WI38 (cell line): ENCODE data around the gene RUNX3.

Experiments
- H3K4me3 ChIP-seq: 2 replicates; pipeline ENCODE4 v1.5.1; 2011; ENCODE audit warnings: low read depth, mild to moderate bottlenecking, control low read depth, low read length
- TF ChIP-seq, protein P1 (sequence below): IDR thresholded peaks from 2 replicates; pipeline ENCODE4 v1.5.1; 2012; ENCODE audit warnings: low read depth, mild to moderate bottlenecking, control low read depth, low read length

The RUNX3 gene

DNA sequence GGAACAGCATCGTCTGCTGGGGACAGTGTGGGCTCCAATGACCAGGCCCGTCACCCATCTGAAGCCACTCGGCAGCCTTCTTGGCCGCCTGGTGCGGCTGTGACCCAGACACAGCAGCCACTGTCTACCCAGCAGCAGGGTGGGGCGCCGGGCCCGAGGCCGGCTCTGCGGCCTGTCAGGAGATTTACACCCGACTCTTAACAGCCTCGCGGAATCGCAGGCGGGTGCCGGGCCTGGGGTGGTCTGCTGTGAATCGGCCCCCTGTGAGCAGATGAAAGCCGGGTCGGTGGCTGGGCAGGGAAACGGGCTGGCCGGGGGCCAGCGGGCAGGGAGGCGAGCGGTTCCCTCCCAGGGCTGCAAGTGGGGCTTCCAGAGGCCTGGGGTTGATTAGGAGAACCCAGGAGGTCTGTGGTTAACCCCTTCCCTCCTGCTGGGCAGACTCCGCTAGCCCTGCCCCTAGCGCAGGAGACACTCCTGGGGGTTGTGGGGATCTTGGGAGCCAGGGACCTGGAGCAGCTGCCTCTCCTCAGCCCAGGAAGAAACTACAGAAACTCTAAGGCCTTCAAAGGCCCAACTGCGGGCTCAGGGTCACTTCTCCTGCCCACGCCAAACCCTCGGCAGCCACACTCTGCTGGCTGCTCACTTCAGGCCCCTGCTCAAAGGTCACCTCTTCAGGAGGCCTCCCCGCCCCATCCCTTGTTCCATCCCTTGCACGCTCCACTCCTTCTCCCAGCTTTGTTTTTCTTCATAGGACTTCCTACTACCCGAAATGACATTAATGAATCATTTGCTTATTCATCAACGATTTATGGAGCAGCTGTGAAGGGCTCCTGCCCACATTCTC, 15.6 kb downstream of the RUNX3 start:
- TF ChIP-seq, protein P1, sequence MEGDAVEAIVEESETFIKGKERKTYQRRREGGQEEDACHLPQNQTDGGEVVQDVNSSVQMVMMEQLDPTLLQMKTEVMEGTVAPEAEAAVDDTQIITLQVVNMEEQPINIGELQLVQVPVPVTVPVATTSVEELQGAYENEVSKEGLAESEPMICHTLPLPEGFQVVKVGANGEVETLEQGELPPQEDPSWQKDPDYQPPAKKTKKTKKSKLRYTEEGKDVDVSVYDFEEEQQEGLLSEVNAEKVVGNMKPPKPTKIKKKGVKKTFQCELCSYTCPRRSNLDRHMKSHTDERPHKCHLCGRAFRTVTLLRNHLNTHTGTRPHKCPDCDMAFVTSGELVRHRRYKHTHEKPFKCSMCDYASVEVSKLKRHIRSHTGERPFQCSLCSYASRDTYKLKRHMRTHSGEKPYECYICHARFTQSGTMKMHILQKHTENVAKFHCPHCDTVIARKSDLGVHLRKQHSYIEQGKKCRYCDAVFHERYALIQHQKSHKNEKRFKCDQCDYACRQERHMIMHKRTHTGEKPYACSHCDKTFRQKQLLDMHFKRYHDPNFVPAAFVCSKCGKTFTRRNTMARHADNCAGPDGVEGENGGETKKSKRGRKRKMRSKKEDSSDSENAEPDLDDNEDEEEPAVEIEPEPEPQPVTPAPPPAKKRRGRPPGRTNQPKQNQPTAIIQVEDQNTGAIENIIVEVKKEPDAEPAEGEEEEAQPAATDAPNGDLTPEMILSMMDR = no peak
- no peak overlapping the region for H3K4me3 ChIP-seq

DNA sequence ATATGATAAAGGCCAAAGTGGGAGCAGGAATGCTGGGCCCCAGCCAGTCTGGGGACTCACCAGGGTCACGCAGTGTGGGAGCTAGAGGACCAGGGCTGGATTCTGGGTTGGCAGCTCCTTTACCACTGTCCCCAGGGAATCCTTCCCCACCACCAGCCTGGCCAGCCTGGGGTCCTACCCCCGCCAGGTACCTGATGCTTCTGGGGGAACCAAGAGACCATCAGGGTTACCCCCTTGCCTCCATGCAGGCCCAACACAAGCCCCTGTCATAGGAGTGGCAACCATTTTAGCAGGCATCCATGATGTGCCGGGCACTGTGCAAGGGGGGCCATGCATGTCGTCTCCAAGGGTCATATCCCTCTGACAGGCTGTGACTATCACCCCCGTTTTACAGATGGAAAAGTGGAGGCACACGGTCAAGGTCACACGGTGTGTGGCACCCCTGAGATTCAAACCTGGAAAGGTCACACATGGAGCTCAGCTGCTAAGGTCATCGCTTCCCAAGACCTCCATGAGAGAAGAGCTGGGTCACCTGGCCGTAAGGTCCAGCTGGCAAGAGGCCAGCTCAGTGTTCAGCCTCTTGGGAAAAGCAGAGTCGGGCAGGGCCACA, 16.4 kb downstream of the RUNX3 start:
- TF ChIP-seq, protein P1 = no peak
- H3K4me3 ChIP-seq = no peak overlapping the region

DNA sequence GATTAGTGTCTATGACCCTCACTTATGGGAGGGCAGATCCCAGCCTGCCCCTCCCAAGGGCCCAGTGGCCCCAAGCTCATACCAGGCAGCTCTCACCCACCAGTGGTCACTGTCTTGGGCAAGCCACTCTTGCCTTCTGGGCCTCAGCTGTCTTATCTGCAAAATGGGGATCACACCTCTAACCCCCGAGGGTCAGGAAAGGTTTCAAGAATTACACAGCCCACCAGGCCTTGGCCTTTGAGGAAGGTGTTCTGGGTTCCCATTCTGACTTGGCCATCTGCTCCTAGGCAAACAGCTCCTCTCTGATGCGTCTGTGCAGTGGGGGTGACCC, 16.8 kb downstream of the RUNX3 start:
- TF ChIP-seq, protein P1 = no peak

DNA sequence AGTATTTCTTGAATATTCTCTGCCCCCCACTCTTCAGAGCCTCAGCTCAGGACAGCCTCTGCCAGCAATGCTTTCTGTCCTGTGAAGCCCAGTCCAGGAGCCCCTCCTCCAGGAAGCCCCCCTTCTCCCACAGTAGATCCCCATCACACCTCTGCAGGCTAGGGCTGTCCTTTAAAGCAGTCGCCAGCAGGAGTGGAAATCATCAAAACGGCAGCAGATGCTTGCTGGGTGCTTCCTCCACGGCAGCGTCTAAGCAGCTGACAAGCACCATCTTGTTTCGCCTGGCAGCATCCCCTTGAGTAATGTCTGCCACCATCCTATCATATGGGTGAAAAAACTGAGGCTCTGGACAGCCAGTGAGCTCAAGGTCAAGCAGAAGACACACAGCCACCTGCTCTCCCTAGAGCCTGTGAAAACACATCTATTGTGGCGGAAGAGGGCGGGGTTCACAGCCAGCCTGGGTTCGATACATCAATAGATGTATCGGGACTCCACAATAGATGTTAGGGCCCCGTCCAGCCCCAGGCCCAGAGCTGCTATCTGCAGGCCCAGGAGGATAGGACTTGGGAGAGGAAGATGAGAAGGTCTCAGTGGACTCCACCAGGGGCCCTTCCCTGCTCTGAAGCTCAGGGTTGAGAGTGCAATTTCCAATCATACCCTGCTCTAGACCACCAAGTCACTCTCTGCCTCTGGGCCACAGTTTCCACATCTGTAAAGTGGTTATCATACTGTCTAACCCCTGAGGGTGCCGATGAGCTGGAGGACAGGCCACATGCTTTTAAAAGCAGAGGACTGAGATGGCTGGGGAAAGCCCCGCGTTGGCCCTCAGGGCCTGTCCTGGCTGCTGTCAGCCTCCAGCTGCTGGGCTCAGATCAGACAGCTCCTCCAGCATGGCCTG, 17.5 kb downstream of the RUNX3 start:
- H3K4me3 ChIP-seq = no peak overlapping the region
- TF ChIP-seq, protein P1 = no peak

More for the DNA sequence above, 16.8 kb downstream of the RUNX3 start:
- H3K4me3 ChIP-seq = no peak overlapping the region

DNA sequence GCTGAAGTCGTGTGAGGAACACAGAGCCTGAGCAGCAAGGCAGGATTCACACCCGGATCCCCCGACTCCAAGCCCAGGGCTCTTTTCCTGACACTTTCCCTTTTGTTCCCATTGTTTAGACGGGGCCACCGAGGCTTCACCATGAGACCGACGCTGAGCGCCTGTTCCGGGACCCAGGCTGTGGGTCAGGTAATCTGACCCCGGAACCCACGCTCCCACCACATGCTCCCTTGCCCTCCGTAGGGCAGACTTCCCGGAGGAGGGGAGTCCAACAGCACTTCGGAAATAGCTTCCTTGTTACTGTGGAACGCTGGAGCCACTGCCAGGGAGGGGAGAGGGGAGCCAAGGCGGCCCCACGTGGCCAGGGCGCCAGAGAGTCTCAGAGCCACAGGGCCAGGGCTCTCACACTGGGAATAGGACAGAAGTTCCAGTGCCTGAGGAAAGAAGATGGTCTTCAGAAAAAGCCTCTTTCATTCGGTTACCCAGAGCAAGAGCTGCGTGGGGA, 18.4 kb downstream of the RUNX3 start:
- H3K4me3 ChIP-seq = no peak overlapping the region
- TF ChIP-seq, protein P1 = no peak

DNA sequence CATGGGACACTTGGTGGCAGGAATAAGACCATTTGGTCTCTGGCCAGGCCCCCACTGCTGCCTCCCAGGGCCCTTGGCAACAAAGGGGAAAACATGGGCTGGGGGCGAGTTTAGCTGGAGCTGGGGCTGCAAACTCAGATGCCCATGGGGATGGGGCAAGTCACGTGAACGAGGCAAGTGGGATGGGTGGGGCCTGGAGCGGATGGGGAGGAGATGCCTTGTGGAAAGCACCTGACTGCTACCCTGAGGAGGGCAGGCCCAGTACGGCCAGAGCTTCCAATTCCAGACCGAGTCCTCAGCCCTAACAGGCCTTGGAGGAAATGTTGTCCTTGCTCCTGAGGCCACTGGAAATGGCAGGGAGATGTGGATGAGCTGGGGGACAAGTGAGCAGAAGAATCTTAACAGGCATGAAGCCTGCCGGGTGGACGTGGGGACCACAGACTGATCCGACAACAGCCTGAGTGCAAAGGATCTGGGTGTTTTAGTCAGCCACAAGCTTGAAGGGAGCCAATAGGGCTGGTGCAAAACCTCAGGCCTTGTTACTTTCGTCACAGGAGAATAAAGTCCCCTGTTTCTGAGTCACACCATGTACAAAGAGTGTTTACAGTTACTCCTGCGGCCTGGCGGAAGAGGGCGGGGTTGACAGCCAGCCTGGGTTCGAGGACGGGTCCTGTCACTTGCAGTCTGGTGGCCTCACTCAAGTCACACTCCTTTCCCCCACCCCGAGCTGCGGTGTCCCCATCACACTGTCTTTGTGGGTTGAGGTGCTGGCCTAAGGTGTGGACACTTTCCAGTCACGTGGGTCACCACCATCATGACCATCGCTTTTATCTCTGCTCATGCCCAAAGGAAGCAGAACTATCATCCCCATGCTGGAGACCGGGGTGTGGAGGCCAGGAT, 19.1 kb downstream of the RUNX3 start:
- H3K4me3 ChIP-seq = no peak overlapping the region
- TF ChIP-seq, protein P1 = no peak
